Measurements from ENCODE around the gene CABP5.

CABP5 gene

DNA sequence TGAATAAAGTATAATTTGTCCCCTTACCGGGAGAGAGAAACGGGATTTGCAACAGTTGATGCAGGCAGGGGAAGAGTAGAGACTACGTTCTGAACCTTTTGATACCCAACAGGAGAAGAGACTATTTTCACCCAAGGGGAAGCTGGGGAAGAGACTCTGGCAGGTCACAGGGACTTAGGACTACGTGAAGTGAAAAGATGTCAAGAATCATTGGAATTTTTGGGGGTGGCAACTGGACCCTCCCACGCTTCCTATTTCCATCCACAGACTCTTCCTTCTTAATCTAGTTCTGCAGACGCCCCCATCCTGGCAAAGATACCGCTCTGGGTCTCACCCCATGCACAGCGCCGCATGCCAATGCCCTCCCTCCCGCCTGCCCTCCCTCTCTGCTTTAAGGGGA is 13.8 kb downstream of the CABP5 start:
- no peak for DNase-seq (ENCODE audit: low read depth in 3 of 3)

DNA sequence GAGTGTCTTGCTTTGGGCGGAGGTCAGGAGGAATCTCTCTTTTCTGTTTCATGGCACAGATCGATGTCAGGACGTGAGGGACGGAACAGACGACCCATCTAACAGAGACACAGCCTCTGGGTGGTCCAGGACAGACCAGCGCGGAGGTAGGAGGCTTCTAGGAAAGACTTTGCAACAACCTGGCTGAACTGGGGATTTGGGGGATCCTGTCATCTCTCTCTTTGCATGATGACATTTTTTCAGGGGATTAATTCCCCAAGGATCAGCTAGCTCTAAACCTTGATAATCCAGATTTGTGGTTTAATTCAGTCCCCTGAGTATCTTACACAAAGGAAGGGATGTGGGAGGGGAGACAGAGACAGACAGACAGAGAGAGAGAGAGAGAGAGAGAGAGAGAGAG is 14.4 kb downstream of the CABP5 start:
- DNase-seq (ENCODE audit: low read depth in 3 of 3) = no peak

DNA sequence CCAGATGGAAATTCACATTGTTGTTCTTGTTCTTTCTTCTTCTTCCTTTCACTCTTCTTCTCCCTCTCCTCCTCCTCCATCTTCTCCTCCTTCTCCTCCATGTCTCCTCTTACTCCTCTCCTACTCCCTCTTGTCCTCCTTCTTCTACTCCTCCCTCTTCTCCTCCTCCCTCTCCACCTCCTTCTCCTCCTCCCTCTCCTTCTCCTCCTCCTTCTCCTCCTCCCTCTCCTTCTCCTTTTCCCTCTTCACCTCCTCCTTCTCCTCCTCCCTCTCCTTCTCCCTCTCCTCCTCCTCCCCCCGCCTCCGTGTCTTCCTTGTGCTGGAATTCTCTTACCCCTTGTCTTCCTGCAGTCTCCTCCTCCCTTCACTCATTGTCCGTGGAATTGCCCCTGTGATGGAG is 18.4 kb downstream of the CABP5 start:
- DNase-seq (ENCODE audit: low read depth in 3 of 3) = no peak

DNA sequence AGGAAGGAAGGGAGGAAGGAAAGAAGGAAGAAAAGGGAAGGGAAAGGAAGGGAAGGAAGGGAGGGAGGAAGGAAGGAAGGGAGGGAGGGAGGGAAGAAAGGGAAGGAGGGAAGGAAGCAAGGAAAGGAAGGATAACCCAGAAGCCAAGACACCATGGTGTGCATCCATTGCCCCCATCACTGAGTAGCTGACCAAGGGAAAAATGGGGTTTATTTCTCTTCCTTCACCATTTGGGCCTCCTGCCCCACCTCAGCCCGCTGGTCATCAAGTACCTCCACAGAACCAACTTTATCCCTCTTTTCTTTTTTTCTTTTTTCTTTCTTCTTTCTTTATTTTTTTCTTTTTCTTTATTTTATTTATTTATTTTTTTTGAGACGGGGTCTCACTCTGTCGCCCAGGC is 20.4 kb downstream of the CABP5 start:
- no peak for DNase-seq (ENCODE audit: low read depth in 3 of 3)

DNA sequence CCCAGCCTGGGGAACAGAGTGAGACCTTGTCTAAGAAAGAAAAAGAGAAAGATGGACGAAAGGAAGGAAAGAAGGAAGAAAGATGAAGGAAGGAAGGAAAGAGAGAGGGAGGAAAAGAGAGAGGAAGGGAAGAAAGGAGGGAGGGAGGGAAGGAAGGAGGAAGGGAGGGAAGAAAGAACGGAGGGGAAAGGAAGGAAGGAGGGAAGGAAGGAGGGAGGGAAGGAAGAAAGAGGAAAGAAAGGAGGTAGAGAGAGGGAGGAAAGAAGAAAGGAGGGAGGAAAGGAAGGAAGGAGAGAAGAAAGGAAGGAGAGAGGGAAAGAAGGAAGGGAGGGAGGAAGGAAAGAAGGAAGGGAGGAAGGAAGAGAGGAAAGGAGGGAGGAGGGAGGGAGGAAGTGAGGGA is 20.9 kb downstream of the CABP5 start:
- no peak for DNase-seq (ENCODE audit: low read depth in 3 of 3)

DNA sequence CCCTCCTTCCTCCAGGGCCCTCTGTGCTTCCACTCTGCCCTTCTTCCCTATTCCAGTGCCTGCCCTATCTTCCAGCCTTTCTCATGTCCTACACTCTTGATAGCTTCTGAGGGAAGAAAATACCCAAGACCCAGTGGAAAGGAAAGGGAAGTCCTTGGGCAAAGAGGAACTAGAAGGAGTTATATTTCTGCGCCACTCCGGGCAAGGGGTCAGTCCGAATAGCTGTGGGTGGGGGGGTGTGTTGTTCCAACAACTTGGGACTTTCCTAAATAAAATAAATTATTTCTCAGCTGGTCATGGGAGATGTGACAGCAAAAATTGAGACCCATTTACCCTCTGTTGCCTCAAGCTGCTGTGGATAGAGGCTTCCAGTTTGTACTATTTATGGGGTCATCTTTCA is 23.2 kb downstream of the CABP5 start:
- no peak for DNase-seq (ENCODE audit: low read depth in 3 of 3)

DNA sequence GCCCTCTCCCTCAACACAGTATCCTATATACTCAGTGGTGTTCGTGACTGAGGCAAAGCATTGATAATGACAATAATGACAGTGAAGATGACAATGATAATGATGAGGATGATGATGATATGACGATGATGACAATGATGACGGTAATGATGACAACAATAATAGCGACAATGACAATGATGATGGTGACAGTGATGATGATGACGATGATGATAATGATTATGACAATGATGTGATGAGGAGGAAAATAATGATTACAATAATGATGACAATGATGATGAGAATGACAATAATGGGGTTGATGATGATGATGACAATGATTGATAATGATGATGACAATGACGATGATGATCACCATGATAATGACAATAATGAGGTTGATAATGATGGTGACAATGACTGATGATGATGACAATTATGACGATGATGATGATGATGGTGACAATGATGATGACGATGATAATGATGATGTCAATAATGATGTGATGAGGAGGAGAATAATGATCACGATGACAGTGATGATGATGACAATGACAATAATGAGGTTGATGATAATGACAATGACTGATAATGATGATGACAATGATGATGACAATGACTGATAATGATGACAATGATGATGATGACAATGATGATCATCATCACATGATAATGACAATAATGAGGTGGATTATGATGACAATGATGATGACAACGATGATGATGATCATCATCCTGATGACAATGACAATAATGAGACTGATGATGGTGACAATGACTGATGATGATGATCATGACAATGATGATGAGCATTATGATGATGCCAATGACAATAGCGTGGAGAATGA is 32.7 kb downstream of the CABP5 start:
- no peak for DNase-seq (ENCODE audit: low read depth in 3 of 3)

DNA sequence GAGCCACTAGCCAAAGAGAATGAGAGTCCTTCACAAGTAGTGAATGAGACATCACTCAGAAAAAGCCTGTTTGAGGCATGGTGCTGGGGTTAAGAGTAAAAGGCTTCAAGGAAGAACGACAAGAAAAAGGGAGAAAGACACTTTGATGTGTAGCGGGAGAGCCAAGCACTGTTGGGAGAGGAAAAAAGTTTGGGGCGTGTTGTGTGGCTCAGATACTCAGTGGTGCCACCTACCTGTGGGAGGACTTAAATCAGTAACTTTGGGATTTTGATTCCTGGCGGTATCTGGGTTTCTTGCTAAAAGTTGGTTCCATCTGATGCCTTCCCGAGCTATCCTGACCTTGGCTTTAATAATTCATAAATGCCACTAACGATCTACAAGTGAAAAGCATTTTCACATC is 37.1 kb downstream of the CABP5 start:
- DNase-seq (ENCODE audit: low read depth in 3 of 3) = no peak

DNA sequence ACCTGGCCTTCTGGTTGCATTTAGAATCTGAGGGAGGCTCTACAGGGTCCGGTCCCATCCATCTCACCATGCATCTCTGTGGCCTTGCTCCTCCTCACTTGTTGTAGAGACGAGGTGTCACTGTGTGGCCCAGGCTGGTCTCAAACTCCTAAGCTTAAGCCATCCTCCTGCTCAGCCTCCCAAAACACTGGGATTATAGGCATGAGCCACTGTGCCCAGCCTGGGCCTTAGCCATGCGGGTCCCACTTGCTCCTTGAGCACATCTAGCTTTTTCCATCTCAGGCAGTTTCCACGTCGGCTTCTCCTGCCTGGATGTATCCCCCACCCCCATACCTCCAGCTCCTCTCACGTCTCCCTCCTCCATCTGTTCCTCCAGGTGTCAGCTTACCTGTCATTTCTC is 39.6 kb downstream of the CABP5 start:
- no peak for DNase-seq (ENCODE audit: low read depth in 3 of 3)

DNA sequence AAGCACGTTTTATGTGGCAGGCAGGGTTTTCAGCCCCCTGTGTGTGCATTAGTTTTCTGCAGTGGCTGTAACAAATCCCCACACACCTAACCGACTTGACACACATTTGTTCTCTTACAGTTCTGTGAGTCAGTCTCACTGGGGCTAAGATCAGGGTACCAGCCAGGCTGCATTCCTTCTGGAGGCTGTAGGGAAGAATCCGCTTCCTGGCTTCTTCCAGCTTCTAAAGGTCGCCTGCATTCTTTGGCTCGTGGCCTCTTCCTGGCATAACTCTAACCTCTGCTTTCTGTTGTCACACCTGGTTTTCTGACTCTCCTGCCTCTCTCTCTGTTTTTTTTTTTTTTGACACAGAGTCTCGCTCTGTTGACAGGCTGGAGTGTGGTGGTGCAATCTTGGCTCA is 43.0 kb downstream of the CABP5 start:
- no peak for DNase-seq (ENCODE audit: low read depth in 3 of 3)

DNA sequence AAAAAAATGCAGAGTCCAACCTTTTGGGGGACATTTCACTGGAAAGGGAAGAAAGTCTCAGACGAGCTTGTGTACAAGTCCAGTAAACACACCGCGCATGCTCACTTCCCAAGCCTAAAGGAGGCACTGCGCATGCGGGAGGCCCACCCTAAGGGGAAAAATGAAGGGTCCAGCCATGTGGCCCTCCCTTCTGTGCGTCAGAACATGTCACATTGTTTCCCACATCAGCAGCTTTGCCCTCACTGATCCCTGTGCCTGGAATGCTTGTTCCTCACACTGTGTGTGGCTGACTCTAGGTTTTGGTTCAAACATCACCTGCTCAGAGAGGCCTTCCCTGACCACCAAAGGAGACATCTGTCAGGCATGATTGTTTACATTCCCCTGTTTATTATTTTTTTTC is 45.1 kb downstream of the CABP5 start:
- DNase-seq (ENCODE audit: low read depth in 3 of 3) = no peak

DNA sequence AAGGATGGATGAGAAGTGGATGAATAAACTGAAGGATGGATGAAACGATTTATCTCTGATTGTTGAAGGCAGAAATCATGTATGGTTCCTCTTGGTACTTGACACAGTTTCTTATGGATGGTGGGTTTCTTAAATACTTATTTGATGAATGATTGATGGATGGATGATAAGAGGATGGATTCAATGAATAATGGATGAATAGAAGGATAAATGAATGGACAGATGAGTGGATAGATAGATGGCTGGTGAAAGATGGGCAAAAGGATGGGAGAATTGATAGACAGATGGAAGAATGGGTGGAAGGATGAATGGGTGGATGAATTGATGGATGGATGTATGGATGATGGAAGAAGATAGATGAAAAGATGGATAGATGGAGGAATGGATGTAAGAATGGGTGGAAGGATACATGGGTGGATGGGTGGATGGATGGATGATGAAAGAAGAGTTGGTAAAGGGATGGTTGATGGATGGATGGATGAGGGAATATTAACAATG is 47.6 kb downstream of the CABP5 start:
- no peak for DNase-seq (ENCODE audit: low read depth in 3 of 3)

DNA sequence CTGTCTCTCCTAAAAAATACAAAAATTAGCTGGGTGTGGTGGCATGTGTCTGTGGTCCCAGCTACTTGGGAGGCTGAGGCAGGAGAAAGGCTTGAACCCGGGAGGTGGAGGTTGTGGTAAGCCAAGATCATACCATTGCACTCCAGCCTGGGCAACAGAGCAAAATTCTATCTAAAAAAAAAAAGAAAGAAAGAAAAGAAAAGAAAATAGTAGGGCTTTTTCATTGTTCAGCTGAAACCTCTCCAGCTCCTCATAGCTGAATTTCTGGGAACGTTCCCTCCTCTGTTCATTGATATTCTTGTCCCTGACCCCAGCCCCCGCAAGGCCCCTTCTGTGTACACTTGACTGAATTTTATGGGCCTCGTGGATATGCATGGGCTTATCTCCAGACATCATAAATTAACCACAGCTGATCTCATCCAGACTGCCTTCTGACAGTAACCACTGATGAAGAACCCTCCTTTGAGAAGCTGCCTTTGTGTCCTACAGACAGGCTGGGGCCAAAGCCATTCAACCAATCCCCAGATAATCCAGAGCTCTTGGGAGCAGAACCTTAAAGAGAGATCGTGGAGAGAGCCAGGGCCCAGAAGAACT is 49.6 kb downstream of the CABP5 start, which contains the start of gene ELSPBP1:
Gene ELSPBP1, plus strand, starts transcription at position 424 of the 594 bp plus-strand sequence. CDS start 14,036 bp downstream, outside the sequence.
- DNase-seq (ENCODE audit: low read depth in 3 of 3) = no peak

DNA sequence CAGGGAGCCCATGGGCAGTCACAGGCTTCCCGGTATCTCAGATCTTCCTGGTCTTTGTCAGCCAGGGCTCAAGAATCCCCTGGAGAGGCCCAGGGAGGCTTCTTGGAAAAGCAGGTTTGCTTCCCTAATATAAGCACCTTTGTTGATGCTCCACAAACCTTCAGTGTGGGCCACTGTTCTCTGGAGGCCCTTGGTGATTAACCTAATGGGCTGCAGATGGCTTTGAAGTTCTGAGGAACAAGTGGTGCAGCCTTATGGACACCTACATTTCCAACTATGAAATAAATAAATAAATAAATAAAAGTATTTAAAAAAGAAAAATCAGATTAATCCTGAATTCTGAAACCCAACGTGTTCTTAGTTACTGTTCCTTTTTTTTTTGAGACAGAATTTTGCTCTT is 51.8 kb downstream of the CABP5 start, which contains the start of gene BSPH1:
Gene BSPH1, minus strand, starts transcription at position 101 of the 400 bp plus-strand sequence. Its CDS starts 89 bp downstream, at position 12.
- no peak for DNase-seq (ENCODE audit: low read depth in 3 of 3)

DNA sequence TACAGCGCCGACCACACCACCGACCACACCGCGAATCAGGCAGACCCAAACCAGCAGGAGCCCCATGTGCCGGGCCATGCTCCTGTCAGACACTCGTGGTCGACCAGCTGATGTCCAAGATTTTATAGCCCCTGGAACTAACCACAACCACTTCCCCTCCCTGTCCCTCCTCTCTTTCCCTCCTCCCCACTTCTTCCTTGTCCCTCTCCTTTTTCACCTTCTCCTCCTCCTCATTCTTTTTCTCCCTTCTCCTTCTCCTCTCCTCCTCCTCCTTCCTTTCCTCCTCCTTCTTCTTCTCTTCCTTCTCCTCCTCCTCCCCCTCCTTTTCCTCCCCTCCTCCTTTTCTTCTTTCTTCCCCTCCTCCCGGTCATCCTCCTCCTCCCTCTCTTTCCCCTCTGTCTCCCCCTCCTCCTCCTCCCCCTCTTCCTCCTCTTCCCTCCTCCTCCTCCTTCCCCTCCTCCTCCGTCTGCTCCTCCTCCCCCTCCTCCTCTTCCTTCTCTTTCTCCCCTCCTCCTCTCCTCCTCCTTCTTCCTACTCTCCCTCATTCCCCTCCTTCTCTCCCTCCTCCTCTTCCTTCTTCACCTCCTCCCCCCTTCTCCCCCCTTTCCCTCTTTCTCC is 52.6 kb downstream of the CABP5 start:
- no peak for DNase-seq (ENCODE audit: low read depth in 3 of 3)
